ENCODE data around the gene GHDC. TPM values are rescaled to one million over a fixed set of nuclear protein-coding genes. Genes with fewer than 3 reads are reported as not detected.

The GHDC gene
- total and polyA plus RNA-seq, 2 donors from 2014 or later = 37.0 to 41.2 TPM

- Histone ChIP-seq H3K36me3 (ENCODE audit: control insufficient read depth in 2 of 3, insufficient read depth in 3 of 3, low read length in 3 of 3) (no peaks in the 10 kb centered on the region), H3K9ac (ENCODE audit: low read length in 3 of 3) (no peak overlapping the region), H3K9me3 (ENCODE audit: control insufficient read depth in 2 of 3, insufficient read depth in 1 of 3, low read length in 3 of 3) (no peaks in the 10 kb centered on the region), H3K27me3 (ENCODE audit: control insufficient read depth, insufficient read depth, low read length) (no peaks in the 10 kb centered on the region), H3K4me3 (ENCODE audit: low read length in 3 of 3) (no peak overlapping the region), H3K4me1 (ENCODE audit: control insufficient read depth in 2 of 3, insufficient read depth in 2 of 3, low read depth in 1 of 3, low read length in 3 of 3) (peaks cover 0 to 3% (median 0%) of the 10 kb centered on the region in 3 donors), H3K27ac (ENCODE audit: low read depth in 2 of 2, low read length in 2 of 2) (no peak overlapping the region)
- DNase-seq (no peak), FAIRE-seq (no peak)
- intact Hi-C loops (cut with DNase I) = no loop called here
- no peak for TF ChIP-seq CTCF (IDR thresholded peaks at IDR 0.05; ENCODE audit: borderline replicate concordance, extremely low read depth, insufficient read depth)
Observed at GRCh38 chr17:42233156-42233555, 38.9 kb upstream of the GHDC start.

GRCh38 chr17:42230225-42230624 lies 35.9 kb upstream of the GHDC start:
- peaks cover 0 to 3% (median 0%) of the 10 kb centered on the region in 3 donors for H3K4me1 ChIP-seq (ENCODE audit: control insufficient read depth in 2 of 3, insufficient read depth in 2 of 3, low read depth in 1 of 3, low read length in 3 of 3)
- H3K9ac ChIP-seq (ENCODE audit: low read length in 3 of 3) = no peak overlapping the region
- no peak overlapping the region for H3K27ac ChIP-seq (ENCODE audit: low read depth in 2 of 2, low read length in 2 of 2)
- H3K36me3 ChIP-seq (ENCODE audit: control insufficient read depth in 2 of 3, insufficient read depth in 3 of 3, low read length in 3 of 3) = no peaks in the 10 kb centered on the region
- H3K27me3 ChIP-seq (ENCODE audit: control insufficient read depth, insufficient read depth, low read length) = no peaks in the 10 kb centered on the region
- TF ChIP-seq CTCF (IDR thresholded peaks at IDR 0.05; ENCODE audit: borderline replicate concordance, extremely low read depth, insufficient read depth) = no peak
- intact Hi-C loops (cut with DNase I) = no loop called here
- no peaks in the 10 kb centered on the region for H3K9me3 ChIP-seq (ENCODE audit: control insufficient read depth in 2 of 3, insufficient read depth in 1 of 3, low read length in 3 of 3)
- H3K4me3 ChIP-seq (ENCODE audit: low read length in 3 of 3) = no peak overlapping the region
- no peak for FAIRE-seq
- DNase-seq = peak in 3 of 5 donors; percentile 12 to 18 (median 14)

DNA sequence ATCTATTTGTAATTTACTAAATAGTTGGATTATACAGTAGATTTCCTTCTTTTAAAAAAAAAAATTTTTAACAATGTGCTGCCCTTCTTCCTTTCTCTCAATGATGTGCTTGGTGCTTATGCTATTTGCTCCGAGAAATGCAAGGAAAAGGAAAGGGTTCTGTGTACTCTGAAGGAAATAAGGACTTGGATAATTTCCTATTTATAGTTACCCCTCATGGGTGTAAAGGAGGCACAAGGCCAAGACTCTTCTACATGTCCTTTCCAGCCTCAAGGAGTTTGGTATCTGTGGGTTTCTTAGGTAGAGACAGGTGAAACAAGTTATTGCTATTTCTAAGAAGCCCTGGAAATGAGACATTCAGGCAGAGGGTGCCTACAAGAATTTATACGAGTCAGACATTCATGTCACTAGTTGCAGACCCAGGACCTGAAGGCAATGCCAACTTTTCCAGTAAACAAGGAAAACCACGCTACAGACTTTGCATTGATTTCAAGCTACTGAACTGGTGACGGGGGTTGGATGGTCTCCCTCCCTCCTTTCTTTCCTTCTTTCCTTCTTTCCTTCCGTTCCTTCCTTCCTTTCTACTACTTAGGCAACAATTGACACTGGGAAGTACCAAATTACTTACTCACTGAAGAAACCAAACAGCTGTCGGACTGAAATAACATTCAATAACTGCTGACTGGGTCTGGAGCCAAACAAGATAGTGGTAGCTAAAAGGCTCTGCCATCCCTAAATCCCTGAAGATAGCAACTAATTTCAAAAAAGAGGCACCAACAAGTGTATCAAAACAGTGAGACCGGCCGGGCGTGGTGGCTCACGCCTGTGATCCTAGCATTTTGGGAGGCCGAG lies 33.8 kb upstream of the GHDC start:
- TF ChIP-seq CTCF (IDR thresholded peaks at IDR 0.05; ENCODE audit: borderline replicate concordance, extremely low read depth, insufficient read depth) = no peak

More for the DNA sequence above, 33.8 kb upstream of the GHDC start:
- Histone ChIP-seq H3K27me3 (ENCODE audit: control insufficient read depth, insufficient read depth, low read length) (no peaks in the 10 kb centered on the region), H3K4me1 (ENCODE audit: control insufficient read depth in 2 of 3, insufficient read depth in 2 of 3, low read depth in 1 of 3, low read length in 3 of 3) (no peaks in the 10 kb centered on the region), H3K9me3 (ENCODE audit: control insufficient read depth in 2 of 3, insufficient read depth in 1 of 3, low read length in 3 of 3) (no peaks in the 10 kb centered on the region), H3K4me3 (ENCODE audit: low read length in 3 of 3) (no peak overlapping the region), H3K9ac (ENCODE audit: low read length in 3 of 3) (no peak overlapping the region), H3K27ac (ENCODE audit: low read depth in 2 of 2, low read length in 2 of 2) (peak overlapping the region in 1 of 2 donors; percentile 53), H3K36me3 (ENCODE audit: control insufficient read depth in 2 of 3, insufficient read depth in 3 of 3, low read length in 3 of 3) (peaks cover 0 to 12% (median 11%) of the 10 kb centered on the region in 3 donors)
- no peak for DNase-seq
- no peak for FAIRE-seq
- intact Hi-C loops (cut with DNase I) = no loop called here

All from kidney (tissue), 14 donors.